HG02642 (cell line): ENCODE measurements around the gene SIK1.
"Not testable (repeated sequence)": the region's sequence is repeated elsewhere in the genome, so short reads cannot be mapped to it uniquely, and the experiment has no call there.

ENCODE experiments used
- ATAC-seq: cut with Tn5 transposase; IDR thresholded peaks from one replicate; pipeline ENCODE4 v1.9.1; 2021; ENCODE audit warnings: mild to moderate bottlenecking; ENCODE audit not compliant: unreplicated experiment, poor library complexity

The SIK1 gene

DNA sequence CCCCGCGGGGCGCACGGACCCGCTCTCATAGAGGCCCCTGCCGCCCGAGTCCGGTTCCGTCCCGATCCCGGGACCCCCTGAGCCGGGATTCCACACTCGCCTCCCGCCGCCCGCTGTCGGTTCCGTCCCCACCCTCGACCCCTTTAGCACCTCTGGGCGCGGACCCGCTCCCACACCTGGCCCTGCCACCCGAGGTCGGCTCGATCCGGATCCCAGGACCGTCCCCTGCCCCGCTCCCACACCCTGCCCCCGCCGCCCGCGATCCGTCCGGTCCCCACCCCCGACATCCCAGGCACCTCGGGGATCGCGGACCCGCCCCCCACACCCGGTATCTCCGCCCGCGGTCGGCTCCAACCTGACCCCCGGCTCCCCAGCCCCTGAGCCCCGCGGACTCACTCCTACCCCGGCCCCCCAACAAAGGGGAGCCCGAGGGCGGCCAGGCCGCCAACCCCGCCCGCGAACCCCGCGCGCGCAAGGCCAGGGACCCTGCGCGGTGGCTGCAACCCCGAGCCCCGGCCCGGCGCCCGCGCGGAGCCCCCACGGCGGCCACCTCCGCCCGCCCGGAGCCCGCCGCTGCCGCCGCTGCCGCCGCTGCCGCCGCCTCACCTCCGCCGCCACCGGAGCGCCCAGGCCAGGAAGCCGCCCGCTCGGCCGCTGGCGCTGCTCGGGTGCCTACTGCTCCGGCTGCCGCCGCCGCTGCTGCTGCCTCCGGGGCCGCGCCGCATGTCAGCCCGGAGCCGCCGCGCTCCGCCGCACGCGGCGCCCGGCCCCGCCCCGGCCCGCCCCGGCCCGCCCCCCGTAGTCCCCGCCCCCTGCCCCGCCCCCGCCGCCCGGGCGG, at the start of gene SIK1:
Gene SIK1, minus strand, starts transcription at position 728 of the 838 bp plus-strand sequence. CDS start 953 bp downstream, outside the sequence.
- not testable (repeated sequence) for ATAC-seq

DNA sequence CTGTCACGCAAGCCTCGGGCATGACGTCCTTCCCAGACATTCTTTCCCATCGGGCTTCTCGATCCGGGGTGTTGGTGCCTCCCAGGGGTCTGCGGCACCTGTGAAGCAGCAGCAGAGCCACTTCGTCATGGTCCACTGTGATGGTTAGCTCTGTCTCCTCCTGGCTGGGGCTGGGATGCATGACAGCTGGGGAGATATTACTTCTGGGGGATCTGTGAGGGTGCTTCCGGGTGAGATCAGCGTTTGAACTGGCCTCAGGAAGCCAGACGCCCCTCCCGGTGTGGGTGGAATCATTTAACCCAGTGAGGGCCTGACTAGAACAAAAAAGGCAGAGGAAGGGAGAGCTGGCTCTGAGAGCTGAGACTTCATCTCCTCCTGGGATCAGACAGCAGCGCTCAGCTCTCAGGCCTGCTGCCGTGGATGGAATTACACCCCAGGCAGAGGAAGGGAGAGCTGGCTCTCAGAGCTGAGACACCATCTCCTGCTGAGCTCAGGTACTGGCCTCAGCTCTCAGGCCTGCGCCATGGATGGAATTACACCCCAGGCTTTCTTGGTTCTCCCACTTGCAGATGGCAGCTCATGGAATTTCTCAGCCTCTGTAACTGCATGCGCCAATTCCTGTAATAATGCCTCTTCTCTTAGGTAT, 44.8 kb upstream of the SIK1 start:
- not testable (repeated sequence) for ATAC-seq

DNA sequence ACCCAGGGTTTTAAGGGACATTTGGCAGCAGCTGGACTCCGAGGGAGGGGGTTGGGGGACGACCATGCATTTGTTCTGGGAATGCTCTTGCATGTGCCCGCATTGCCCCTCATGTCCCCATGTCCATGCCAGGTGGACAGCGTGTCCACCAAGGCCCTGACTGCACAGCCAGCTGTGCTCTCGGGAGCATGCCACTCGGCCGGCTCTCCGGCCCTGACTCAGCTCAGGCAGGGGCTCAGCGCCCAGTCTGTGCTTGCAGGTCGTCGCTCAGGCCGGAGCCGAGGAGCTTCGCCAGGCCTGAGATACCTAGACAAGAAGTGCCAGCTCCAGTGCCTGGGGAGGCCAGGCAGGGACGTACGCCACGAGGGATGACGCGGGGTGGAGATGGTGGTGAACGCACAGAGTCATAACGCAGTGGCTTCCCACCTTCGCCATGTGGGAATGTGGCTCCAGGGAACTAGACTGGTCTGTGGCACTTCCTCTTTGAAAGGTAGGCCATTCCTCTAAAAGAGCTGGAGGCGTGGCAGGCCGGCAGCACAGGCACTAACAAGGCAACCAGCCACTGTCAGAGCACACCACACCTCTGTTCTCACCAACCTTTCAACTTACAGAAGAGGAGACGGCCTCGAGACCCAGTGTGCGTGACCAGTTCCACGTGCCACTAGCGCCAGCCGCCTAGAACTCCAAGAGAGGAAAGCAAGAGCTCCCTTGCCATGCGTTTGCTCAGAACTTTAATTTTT, 43.0 kb upstream of the SIK1 start:
- not testable (repeated sequence) for ATAC-seq

DNA sequence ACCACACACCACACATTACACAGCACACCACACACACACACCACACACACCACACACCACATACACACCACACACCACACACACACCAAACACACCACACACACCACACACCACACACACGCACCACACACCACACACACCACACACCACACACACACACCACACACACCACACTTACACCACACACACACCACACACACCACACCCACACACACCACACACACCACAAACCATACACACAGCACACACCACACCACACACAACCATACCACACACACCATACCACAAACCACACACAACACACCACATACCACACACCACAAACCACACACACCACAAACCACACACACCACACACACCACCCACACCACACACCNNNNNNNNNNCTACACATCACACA, 40.9 kb upstream of the SIK1 start:
- ATAC-seq, result no peak

DNA sequence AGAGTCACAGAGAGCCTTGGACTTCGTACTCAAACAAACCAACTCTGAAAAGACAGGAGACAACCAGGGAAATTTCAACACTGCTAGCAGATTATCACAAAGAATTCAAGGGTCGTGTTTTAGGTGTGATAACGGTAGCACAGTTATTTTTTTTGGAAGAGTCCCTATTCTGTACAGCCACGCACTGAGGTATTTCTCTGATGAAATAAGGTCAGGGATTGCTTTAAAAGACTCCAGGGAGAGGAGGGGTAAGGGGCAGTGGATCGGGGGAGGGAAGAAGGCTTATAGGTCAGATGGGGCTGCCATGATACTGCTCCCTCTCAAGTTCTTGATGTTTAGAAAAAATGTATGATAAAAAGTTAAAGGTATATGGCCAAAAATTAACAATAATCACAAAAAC, 38.2 kb upstream of the SIK1 start:
- ATAC-seq, result not testable (repeated sequence)

DNA sequence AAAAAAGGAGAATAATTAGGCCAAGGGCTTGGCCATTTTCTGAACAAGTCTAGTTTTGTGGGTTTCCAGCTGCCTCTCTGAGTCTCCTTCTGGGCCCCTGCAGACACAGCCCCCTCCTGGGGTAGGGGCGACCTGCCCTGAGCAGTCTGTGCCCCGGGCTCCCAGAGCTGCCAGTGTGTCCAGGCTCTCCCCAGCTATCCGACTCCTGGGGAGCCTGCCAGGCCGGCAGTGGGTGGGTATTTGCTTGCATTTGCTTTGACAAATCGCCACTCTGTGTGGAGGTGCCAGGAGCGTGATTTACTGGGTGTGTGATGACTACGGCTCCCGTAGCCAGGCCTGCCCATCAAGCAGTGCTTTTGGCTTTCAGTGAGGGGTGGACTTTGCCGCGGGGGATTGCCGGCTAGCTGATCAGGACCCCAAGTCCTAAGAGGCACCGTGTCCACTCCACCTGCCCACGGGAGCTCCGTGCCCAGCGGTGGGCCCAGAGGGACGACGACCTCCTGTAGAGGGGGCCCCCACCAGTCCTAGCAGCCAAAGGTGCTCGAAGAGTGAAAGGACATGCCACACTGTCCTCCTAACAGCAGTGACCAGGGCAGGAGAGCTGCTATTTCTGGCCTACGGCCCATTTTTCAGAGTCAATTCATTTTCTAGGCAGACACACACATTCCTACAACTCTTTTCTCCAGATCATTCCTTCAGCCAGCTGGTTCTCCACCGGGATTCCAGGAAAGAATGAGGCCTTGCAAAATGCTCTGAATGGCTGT, 36.7 kb upstream of the SIK1 start:
- not testable (repeated sequence) for ATAC-seq

DNA sequence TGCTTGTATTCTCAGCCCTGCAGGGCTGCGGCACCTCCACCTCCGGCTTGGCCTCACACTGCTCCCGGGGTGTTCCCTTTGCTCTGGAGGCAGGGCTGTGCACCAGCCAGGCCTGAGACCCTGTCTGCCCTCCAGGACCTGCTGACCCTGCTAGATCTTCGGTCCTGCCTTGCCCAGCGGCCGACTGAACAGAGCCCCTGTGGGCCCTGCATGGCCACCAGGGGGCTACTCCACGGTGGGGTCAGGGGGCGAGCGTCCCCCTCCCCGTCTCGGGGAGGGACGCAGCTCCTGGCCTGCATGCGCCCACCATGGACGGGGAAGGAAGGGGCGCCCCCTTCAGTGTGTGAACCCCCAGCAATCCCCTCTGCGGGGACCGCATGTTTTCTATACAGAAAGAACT, 36.0 kb upstream of the SIK1 start:
- ATAC-seq, result not testable (repeated sequence)

DNA sequence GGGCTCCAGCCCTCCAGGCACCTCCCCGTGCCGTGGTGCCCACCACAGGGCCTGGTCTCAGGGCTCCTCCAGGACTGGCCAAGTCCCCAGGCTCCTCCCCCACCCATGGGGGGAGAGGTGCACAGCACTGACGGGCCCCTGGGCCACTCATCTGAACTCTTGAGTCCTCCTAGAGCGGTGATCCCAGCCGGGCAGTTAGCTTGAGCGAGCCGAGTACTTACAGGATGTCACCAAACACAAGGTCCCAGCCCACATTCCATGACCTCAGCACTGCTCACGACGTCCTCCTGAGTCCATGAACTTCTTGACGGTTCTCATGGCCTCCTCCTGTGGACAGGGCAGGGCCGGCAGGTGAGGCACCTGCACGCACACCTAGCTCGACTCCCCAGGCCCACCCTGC, 33.5 kb upstream of the SIK1 start:
- ATAC-seq, result not testable (repeated sequence)

DNA sequence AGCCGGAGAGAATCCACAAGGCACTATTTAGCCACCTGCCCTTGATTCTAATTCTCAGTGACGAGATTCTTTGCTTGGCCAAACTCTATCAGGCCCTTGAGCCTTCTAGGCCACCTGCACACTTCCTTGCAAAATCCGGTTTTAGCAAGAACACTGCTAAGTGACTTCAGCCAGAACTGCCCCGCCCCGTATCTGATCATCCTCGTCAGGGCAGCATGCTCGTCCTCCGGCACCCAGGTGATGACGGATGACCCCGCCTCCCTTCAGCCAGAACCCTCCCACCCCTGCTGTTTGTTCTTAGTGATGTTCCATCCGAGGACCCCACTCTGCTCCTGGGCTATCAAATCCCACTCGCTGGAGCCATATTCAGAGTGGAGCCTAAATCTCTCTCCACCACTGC, 32.1 kb upstream of the SIK1 start:
- not testable (repeated sequence) for ATAC-seq

DNA sequence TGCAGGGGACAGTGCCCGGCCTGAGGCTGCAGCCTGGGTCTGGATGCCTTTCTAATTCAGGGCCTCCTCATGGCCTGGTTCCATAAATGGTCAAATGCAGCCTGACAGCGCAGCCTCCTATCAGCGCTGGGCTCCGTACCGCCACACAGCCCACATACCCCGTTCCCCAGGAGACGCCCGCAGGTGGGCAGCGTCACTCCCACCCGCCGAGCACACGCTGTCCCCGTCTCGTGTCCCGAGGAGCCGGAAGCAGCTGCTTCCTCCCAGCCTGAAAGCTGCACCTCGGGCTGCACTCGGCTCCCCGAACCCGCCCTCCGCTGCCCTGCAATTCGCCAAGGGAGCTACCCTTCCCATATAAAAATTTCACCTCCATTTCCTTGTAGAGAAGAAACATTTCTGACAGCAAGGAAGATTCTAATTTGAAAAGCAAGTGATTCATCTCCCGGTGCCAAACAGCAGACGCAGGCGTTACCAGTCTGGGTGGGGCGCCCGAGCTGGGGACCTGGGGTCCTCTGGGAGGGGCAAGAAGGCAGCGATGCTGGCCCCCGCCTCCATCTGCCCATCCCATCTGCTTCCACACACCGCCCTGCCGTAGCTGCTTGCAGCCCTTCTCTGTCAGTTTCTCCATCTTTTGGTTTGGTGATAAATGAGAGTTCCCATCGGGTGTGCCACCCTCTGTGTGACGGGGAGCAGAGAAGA, 29.8 kb upstream of the SIK1 start:
- not testable (repeated sequence) for ATAC-seq

DNA sequence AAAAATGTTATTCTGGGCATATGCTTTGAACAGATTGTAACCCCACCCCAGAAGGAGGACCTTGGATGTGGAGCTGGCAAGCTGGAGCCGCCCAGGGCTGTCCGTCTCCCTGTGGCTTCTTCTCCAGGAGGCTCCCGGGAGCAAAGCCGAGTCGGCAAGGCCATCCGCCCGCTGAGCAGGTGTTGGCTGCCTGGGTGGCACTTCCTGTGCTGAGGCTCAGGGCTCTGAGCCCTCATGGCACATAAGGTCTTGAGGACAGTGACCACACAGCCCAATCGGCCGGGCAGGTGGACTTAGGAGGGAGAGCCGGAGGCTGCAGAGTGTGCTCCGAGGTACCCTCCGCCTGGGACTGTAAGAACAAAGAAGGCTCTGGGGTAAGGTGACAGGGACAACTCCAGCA, 28.8 kb upstream of the SIK1 start:
- ATAC-seq, result not testable (repeated sequence)

DNA sequence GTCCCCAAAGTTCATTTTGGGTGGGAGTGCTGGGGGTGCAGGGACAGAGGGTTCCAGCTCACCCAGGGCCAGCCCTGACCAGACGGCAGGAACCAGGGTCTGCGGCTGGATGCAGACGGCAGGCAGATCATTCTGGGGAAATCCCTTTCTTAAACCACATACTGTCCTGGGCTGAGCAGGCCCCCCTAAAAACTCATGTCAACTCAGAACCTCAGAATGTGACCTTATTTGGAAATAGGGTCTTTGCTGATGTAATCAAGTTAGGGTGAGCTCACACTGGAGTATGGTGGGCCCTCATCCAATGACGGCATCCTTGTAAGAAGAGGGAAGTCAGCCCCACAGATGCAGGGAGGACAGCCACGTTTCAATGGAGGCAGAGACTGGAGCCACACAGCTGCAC, 27.2 kb upstream of the SIK1 start:
- not testable (repeated sequence) for ATAC-seq

DNA sequence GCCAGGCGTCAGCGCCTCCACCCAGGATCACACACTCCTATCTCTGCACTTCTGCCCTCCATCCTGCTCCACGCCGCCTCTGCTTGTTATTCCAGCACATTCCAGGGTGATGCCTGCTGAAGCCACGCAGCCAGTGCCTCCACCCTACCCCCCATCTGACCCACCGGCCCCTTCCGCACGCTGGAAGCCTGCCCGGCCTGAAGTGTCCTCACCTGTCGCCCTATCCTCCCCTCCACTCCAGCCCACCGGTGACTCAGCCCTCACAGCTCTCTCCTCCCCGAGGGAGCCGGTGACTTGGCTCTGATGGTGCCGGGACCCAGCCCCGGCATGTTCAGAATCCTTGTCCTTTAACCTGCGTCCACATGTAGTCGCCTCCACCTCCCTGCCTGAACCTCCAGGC, 24.9 kb upstream of the SIK1 start:
- ATAC-seq, result not testable (repeated sequence)

DNA sequence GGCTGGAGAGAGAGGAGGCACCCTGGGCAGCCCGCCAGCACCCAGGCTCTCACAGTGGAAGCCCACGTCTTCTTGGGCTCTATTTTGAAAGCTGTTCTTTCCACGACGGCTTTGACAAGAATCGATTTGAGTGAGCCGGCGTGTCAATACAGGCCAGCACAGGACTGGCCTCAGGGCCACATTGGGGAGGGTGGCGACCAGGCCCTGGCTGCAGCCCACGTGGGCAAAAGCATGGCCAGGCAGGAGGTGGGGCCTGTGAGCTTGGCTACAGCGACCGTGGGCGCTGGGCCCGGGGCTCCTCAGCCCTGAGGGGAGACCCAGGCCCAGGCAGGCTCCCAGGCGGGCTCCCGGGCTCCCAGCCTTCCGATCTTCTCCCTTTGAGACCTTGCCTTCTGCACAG, 23.4 kb upstream of the SIK1 start:
- ATAC-seq, result not testable (repeated sequence)

DNA sequence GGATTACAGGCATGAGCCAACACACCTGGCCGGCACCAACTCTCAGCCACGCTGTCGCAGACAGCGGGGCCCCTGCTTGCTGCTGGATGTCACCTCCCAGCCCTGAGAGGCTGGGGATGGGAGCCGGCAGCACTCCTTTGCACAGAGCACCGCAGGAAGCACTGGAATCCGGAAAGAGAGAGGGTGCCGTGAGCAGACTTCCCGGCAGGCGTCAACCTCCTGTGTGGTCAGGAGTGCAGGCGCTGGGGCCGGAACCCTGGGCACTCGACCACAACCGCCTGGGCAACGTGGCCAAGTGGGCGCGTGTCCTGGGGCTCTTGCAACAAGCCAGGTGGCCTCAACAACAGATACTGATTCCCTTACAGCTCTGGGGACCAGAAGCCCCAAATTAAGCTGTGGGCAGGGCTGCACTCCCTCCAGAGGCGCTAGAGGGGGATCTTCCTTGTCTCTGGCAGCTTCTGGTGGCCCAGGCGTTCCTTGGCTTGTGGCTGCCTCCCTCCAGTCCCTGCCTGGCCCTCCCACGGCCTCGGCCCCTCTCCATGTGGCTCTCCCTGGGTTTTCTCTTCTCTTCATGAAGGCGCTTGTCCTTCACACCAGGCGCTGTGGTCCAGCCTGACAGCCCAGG, 20.5 kb upstream of the SIK1 start:
- ATAC-seq, result not testable (repeated sequence)

DNA sequence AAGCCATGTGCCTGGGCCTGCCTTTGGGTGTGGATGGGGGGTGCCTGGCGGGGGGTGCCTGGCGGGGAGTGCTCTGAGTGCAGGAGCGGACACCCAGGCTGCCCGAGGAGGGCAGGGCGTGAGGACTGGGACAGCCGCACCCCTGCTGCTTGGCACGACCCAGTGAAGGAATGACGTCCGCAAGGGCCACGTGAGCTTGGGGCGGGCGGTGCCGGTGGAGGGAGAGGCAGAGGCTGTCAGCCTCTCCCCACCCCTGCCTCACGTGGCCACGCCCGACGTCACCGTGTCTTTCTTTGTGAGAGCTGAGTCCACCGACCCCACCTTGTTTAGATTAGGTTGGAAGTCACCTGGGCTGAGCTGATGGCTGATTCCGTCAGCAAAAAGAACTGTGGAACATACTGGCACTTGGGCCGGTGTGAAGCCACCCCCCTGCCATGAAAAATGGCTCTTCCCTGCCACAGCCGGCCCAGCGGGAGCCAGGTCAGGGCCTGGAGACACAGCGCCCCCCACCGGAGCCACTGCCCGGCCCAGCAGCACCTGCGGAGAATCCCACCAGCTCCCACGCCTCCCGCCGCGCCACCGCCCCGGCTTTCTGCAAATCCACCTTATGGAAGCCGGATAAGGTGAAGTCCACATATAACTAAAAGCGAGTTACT, 19.5 kb upstream of the SIK1 start:
- not testable (repeated sequence) for ATAC-seq

DNA sequence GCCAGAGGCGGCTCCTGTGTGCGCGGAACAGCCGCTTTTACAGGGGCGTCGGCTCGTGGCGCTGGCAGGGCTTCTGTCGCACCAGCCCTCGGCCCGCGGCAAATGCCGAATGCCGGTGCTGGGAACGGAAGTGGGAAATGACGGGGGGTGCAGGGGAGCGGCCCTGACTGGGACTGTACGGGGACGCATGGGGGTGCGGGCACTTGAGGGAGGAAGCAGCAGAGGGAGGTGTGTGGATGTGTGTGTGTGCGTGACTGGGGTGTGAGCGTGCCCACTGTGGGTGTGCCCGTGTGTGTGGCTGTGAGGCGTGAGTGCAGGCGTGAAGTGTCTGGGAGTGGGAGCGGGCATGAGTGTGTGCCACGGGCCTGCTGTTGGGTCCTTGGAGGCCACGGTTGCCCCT, 17.6 kb upstream of the SIK1 start:
- ATAC-seq, result not testable (repeated sequence)

DNA sequence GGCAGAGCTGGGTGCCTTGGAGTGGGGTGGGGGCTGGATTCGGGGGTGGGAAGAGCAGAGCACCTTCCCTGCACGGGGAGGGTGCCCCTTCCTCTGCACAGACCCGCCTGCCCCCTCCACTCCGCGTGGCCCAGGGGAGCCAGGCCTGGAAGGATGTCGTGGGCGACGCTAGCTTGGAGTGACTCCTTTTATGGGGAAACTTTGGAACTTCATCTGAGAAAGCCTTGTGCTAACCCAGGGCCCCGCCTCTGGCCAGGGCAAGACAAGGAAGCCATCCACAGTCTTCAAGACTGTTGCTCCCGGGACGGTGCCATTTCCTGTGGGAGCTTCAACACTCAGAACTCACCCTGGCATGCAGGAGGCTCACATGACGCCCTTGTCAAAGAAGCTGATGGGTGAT, 15.6 kb upstream of the SIK1 start:
- ATAC-seq, result not testable (repeated sequence)
